ENCODE results near the gene PITPNB.

DNA sequence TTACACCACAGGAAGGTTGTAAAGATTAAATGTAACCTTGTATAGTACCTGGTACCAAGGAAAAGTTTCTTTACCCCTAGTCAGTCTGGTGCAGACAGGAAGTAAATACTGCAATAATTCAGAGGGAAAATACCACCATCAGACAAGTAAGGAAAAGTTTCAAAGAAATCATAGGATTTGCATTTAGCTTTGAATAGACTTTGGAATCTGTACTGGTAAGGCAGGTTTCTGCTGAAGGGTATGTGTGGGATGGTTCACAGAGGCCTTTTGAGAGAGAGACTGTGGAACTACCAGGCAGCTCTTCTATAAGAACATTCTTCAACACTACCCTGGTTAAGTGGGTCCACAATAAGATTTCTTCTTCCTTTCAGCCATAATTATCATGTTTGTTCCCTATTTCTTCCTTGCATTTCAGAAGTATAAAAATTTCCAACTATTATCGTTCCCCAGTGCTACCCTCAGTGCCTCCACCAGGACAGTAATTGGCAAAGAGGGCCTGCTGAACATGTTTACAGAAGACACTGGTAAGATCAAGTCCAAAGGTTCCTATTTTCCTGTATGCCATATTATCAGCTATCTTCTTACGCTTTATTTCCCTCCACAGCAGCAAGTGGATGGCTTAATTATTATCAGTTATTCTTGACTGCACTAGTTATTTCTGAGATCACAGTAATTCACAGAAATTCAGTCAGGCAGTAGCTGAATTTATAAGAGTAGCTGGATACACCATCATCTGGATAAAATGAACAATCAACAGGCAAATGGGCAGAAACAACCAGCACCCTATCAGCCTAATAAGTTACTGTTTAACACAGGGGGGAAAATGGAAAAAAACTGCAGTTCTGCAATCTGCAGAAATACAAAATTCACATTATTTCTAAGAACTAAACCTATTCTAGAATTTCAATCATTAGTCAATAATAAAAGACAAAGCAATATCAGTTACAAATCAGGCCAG lies 48.5 kb downstream of the PITPNB start:
- TF ChIP-seq EZH2 (optimal IDR thresholded peaks at IDR 0.05; ENCODE audit: low read depth, low read length), result no peak
- TF ChIP-seq EZH2phosphoT487 (IDR thresholded peaks at IDR 0.05; ENCODE audit: low read length), result no peak

Measured in MM.1S (cell line).